GM19023 (cell line): Measurements from ENCODE around the gene GGT5.
A peak's percentile ranks its signal among the peaks of the same experiment; 100 is the strongest.
"Not testable (repeated sequence)": the region's sequence is repeated elsewhere in the genome, so short reads cannot be mapped to it uniquely, and the experiment has no call there.

ENCODE experiments used
- ATAC-seq: cut with Tn5 transposase; IDR thresholded peaks from one replicate; pipeline ENCODE4 v1.9.1; 2021; ENCODE audit warnings: mild to moderate bottlenecking, moderate library complexity; ENCODE audit not compliant: unreplicated experiment

Gene GGT5

GRCh38 chr22:24245030-24245431, at the start of gene GGT5:
Gene GGT5, minus strand, starts transcription at chr22:24245082. Its CDS starts 357 bp downstream, at chr22:24244725.
- ATAC-seq = not testable (repeated sequence)

GRCh38 chr22:24292202-24292830, 47.4 kb upstream of the GGT5 start:
- ATAC-seq = not testable (repeated sequence)

GRCh38 chr22:24291515-24292201, 46.8 kb upstream of the GGT5 start:
- no peak for ATAC-seq

- no peak for ATAC-seq
Measured at GRCh38 chr22:24290459-24290858, 45.6 kb upstream of the GGT5 start.

GRCh38 chr22:24289741-24290163, 44.9 kb upstream of the GGT5 start:
- ATAC-seq = no peak

GRCh38 chr22:24289114-24289513, 44.2 kb upstream of the GGT5 start:
- no peak for ATAC-seq

GRCh38 chr22:24287801-24288200, 42.9 kb upstream of the GGT5 start:
- ATAC-seq = not testable (repeated sequence)

GRCh38 chr22:24287212-24287611, 42.3 kb upstream of the GGT5 start:
- ATAC-seq = not testable (repeated sequence)

- no peak for ATAC-seq
Measured at GRCh38 chr22:24285245-24285644, 40.4 kb upstream of the GGT5 start.

GRCh38 chr22:24284747-24285203, 39.9 kb upstream of the GGT5 start:
- no peak for ATAC-seq

- no peak for ATAC-seq
Measured at GRCh38 chr22:24282401-24282800, 37.5 kb upstream of the GGT5 start.

- not testable (repeated sequence) for ATAC-seq
Measured at GRCh38 chr22:24280363-24280762, 35.5 kb upstream of the GGT5 start.

GRCh38 chr22:24274696-24275405, 30.0 kb upstream of the GGT5 start:
- not testable (repeated sequence) for ATAC-seq

GRCh38 chr22:24273906-24274305, 29.0 kb upstream of the GGT5 start:
- not testable (repeated sequence) for ATAC-seq

GRCh38 chr22:24273031-24273430, 28.1 kb upstream of the GGT5 start:
- not testable (repeated sequence) for ATAC-seq

- ATAC-seq = no peak
Measured at GRCh38 chr22:24271386-24271854, 26.5 kb upstream of the GGT5 start.

- ATAC-seq = peak; percentile 89
Measured at GRCh38 chr22:24270556-24271385, 25.9 kb upstream of the GGT5 start, which contains the start of gene SPECC1L. Gene SPECC1L, plus strand, starts transcription at chr22:24270831. Its CDS starts 31,401 bp downstream, at chr22:24302232.

GRCh38 chr22:24266495-24266894, 21.6 kb upstream of the GGT5 start:
- not testable (repeated sequence) for ATAC-seq

- ATAC-seq = no peak
Measured at GRCh38 chr22:24265734-24266133, 20.9 kb upstream of the GGT5 start.

- ATAC-seq = not testable (repeated sequence)
Measured at GRCh38 chr22:24264329-24264896, 19.5 kb upstream of the GGT5 start.
